Activated CD4-positive, CD25-positive, alpha-beta regulatory T cell treated with anti-CD3 and anti-CD28 coated beads, Interleukin-2, amount 50 U/mL, for 16 hours (primary cell): Measurements from ENCODE around the gene LRRC70.

Source experiments
- DNase-seq: peaks from one replicate; pipeline ENCODE4 v3.0.0-alpha.2; 2020; ENCODE audit warnings: low read depth, low spot score

LRRC70 gene

DNA sequence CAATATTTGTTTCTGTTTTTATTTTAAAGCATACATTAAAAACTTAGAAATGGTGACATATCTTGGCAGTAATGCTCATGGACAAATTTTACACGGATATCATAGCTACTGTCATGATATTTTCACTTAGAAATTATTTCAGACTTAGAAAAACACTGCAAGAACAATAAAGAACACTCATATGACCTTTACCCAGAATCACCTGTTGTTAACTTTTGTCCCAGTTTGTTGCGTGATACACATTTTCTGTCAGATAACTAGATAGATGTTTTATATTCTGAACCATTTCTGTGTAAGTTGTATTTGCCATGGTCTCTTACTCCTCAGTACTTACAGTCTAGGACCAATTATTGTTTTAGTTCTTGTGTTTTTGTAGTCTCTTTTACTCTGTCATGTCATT, 3.6 kb upstream of the LRRC70 start:
- no peak for DNase-seq

DNA sequence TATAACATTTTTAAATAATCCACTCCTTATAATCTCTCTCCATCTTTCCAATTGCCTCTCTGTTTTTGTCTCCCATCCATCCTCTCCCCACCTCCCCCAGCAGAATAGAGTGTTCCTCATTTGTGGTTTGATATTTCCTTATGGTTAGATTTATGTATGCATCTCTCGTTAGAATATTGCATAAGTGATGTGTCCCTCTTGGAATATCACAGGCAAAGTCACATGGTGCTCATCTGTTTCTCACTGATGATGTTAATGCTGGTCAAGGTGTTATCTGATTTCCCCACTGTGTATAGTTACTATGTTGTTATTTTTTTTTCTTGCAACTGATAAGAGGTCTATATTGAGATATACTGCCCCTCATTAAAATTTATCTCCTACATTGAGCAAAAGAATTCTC, 3.1 kb upstream of the LRRC70 start:
- DNase-seq, result no peak

DNA sequence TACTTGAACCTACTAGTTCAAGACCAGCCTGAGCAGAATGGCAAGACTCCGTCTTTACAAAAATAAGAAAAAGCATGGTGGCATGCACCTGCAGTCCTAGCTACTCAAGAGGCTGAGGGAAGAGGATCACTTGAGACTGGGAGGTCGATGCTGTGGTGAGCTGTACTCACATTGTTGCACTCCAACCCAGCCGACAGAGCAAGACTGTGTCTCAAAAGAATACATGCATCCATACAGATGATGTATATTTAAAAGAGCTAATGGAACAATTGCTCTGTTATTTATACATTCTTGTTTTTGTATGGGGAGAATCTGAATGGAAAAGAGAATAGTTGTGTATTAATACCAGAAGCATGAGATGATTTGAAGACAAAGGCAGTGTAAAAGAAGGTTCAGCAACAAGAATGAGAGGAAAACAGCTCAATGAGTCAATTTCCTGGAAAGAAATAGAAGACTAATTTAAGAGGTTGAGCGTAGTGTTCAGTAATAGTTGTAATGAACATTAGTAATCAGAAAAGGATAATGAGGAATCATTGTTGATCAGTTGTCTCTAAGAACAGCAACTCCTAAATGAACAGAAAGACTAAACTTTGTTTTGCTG, 1.9 kb upstream of the LRRC70 start:
- no peak for DNase-seq

DNA sequence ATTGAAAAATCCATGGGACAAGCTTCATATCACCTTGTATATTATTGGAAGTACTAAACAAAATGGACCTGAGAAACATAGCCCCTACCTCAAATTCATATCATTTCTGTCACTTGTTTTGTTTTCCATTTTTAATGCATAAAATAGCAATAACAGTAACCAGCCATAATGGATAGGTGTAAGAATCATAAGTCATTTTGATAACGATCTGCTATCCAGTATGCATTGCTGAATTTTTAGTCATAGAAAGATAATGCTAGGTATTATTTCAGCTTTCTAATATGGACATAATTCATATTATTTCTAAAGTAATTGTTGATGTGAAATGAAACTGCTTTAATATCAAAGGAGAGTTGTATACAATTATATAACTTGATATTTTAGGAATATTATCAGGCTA, 1.1 kb upstream of the LRRC70 start:
- DNase-seq, result no peak

DNA sequence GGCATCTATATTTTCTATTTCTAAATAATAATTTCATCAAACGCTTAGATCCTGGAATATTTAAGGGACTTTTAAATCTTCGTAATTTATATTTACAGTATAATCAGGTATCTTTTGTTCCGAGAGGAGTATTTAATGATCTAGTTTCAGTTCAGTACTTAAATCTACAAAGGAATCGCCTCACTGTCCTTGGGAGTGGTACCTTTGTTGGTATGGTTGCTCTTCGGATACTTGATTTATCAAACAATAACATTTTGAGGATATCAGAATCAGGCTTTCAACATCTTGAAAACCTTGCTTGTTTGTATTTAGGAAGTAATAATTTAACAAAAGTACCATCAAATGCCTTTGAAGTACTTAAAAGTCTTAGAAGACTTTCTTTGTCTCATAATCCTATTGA, 1.1 kb downstream of the LRRC70 start:
- no peak for DNase-seq

DNA sequence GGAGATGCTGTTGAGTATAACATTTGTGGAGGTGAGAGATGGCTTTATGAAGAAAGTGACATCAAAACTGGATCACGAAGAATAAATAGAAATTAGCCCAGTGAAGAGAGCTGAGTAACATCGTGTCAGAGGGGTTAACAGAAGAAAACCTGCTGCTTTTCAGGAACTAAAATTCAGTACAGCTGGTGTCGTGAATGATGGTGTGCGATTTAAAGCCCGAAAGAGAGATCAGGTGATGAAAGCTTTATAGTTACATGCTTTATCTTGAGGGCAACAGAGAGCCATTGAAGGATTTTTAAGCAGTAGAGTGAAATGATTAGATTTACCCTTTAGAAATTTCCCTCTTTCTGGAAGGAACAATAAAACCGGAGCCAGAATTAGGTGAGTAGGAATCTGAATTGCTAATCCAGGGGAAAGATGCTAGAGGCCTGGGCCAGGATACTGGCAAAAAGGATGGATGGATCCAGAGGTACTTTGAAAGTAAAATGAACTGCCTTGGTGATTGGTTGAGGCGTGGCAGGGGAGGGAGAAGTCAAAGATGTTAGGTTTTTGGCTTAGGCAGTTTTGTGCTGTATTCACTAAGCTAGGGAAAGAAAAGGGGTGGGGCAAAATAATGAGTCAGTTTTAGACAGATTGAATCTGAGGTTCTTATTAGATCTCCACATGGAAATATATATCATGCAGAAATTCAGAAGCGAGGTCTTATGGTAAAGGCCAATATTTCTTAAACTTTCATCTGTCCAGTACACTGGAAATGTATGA, 3.4 kb downstream of the LRRC70 start:
- no peak for DNase-seq

DNA sequence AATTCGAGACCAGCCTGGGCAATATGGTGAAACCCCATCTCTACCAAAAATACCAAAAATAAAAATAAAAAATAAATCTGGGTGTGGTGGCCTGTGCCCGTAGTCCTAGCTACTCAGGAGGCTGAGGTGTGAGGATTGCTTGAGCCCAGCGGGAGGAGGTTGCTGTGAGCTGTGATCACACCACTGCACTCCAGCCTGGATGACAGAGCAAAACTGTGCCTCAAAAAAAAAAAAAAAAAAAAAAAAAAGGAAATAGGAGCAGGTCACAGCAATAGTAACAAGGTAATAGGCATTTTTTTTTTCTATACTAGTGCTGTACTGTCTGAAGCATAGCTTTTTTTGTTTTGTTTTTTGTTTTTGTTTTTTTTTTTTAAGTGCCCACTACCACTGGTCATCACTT, 5.8 kb downstream of the LRRC70 start:
- DNase-seq, result no peak

DNA sequence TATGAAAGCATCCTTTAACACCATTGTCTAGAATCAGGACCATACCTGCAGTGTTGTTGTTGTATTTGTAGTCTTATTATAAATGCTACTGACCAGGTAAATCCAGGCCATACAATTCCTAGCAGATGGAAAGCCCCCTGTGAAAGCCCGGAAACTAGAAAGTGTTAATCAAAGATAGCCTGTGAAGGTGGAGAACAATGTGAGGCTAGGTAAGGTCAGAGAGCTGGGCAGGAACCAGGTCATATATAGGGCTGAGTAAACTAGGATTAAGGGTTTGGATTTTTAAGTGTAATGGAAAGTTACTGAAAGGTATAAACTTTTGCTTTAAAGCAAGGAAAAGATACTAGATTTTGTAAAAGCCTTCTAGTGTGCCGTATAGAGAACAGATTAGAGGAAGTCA, 6.7 kb downstream of the LRRC70 start:
- DNase-seq, result no peak

DNA sequence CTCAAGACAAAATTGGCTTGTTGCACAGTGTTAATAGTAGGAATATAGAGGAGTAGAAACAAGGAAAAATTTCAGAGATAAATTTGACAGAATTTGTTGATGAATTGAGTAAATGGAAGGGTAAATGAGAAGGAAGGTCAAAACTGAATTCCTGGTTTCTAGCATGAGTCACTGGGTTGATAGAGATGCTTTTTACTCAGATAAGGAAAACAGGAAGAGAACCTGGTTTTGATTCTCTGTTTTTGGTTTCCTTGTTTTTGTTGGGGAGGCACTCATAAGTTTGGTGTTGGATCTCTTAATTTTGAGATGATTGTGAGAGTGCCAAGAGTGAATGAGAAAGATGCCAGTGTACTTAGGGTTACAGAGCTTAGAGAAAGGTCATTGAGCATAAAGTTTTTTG, 7.1 kb downstream of the LRRC70 start:
- no peak for DNase-seq

DNA sequence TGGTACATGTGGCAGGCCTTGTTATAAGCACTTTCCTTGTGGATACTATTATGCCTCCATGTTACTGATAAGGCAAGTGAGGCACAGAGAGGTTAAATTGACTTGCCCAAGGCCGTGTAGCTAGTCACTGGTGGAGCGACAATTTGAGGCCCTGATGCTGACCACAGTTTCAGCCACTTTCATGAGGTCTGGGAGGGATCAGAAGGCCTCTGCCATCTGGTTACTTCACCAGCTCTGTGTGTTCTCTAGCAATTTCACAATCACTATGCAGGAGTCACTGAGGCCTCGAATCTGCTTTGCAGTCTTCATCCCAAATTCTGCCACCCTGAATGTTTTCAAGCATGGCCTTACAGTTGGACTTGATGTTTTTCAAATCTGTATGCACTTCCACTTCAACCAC, 9.1 kb downstream of the LRRC70 start:
- no peak for DNase-seq

DNA sequence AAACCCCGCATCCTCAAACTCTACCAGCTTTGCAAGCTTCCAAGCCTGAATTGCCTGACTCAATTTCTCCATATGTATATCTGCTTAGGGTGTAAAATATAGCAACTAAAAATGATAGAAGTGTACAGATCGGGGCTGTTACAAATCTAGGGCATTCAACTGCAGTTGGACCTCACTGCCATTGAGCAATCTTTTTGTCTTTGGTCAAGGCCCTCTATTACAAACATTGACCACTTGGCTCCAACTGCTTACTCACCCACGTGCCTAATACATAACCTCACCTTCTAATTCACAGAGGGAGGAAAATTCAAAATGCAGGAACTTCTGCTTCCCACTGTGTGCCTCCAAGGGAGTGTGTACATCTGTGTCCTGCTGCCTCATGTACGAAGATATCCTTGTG, 10.0 kb downstream of the LRRC70 start:
- no peak for DNase-seq

DNA sequence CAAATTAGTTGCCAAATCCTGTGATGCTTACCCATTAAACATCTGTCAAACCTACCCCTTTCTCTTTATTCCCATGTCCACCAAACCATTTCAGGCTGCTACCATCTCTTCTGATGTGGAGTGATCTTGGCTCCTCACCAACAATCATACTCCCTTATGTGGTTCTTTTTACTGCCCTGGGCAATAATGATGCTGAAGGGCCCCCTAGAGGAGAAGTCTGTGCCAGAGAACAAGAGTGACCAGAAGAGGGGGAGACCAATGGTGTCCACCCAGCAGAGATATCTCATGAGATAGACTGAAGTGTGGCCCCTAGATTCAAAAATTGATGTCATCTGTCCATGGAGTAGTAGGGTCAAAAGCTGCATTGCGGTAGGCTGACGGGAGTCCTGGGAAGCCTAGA, 10.9 kb downstream of the LRRC70 start:
- DNase-seq, result no peak

DNA sequence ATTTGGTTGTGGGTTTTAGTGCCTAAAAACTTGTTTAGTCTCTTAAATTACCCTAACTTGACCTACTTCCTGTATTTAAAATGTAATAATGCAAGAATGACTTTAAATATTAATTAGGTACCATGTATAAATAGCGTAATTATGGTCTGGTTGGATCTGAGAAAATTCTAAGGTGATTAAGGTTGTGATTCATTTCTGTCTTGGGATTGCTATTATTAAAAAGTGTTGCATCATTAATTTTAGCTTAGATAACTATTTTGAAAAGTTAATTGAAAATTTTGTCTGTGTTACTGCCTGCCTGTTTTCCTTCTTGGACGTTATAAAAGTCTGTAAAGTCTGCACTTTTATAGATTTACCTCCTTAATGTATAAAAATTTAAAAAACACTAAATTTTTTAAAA, 11.8 kb downstream of the LRRC70 start:
- DNase-seq, result no peak

DNA sequence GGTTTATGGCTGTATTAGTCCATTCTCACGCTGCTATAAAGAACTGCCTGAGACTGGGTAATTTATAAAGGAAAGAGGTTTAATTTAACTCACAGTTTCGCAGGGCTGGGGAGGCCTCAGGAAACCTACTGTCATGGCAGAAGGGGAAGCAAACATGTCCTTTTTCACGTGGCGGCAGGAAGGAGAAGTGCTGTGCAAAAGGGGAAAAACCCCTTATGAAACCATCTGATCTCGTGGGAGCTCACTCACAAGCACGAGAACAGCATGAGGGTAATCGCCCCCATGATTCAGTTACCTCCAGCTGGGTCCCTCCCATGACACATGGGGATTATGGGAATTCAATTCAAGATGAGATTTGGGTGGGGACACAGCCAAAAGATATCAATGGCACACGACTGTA, 13.9 kb downstream of the LRRC70 start:
- DNase-seq, result no peak

DNA sequence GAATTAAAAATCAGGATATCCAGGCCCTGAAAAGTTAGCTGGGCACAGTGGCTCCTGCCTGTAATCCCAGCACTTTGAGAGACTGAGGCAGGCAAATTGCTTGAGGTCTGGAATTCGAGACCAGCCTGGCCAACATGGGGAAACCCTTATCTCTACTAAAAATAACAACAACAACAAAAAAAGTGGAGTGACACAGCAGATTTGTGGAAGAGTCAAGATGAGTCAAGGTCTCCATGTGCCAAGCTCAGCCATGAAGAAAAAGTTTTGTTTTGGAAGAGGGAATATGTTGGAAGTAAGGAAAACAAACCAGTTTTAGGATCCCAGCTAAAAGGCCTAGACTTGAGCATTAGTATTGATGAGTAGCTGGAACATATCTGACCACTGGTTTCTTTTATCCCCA, 14.7 kb downstream of the LRRC70 start:
- no peak for DNase-seq

DNA sequence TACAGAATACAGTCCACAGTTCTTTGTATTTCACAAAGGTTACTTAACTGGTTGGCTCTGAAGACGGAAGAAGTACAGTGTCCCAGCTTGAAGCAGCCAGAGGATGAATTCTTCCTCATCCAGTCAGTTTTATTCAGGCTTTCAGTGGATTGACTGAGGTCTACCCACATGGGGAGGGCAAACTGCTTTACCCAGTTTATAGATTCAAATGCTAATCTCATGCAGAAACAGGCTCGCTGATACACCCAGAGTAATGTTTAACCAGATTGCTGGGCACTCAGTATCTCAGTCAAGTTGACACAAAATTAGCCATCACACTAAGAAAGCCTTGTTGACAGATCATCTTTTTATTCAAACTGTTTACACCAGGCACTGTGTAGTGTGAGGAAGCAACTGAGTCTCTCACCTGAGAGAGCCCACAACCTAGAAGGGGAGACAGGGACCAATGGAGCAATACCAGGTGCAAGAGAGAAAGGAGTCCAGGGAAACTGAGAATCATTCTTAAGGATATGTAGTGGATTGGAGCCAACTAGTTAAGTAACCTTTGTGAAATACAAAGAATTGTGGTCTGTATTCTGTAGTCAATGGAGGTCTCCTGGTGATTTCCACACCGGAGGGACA, 15.9 kb downstream of the LRRC70 start:
- no peak for DNase-seq

DNA sequence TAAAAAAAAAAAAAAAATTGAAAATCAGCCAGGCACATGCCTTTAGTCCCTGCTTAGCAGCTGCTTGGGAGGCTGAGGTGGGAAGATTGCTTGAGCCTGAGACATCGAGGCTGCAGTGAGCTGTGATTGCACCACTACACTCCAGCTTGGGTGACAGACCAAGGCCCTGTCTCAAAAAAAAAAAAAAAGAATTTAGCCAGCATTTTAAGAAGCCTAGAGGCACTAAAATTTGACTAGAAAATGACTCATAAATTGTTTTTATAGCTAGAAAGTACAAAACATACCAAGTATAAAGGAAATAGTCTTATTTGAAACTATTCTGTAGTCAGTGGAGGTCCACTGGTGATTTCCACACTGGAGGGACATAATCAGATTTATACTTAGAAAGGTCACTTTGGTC, 17.5 kb downstream of the LRRC70 start:
- DNase-seq, result no peak

DNA sequence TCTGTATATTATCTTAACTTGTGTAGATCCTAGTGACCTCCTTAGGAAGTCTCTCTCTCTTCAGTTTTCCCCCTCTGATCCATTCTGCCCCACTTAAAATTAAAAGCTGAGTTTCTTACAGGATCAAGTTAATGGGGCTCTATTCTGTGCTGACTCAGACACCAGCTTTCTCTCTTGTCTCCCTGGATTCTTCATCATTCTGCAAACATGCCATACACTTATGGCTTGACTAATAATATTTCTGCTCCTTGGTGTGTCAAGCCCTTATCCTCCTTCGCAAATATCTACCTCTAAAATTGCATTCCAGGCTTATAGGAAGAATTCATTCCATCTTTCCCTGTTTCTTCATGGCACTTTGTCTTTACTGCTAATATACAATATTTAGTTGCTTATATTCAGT, 18.1 kb downstream of the LRRC70 start:
- no peak for DNase-seq

DNA sequence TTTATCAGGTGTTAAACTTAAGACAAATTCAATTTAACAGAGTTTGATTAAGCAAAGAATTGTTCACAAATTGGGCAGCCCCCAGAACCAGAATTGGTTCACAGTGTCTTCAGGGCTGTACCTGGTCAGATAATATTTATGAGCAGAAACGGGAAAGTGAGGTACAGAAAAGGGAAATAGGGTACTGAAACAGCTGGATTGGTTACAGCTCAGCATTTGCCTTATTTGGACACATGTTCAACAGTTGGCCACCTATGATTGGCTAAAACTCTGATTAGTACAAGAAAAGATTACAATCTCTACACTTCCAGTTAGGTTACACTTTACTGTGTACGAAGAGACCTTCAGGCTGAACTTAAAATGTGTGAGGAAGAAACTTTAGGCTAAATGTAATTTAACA, 18.7 kb downstream of the LRRC70 start:
- DNase-seq, result no peak

DNA sequence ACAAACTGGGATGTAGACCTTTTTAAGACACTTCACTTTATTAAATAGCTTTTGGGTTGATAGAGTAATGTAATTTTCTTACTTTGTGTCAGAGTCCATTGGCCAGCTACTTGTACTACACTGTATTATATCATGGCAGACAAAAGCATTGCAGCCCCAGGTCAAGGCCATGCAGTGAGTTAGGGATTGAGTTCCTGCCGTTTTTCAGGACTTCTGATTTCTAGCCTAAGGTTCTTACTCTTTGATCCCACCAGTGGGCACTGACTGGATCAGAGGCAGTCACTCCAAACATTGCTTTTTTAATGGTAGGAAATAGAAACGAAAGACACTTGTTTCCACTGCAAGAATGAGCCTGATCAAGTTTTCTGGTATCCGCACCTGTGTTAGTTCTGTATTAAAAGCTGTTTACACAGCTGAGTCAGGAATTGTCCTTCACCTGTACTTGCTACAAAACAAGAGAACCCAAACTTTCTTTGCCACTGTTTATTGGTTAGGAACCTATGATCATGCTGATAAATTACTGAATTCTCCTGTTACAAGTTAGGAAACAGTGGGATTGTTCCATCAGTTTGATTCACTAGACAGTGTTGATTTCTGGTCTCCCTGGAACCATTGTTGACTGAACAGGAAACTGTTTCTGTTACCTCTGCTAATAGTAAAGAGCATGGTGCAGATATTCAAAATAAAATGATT, 22.1 kb downstream of the LRRC70 start:
- DNase-seq, result no peak

DNA sequence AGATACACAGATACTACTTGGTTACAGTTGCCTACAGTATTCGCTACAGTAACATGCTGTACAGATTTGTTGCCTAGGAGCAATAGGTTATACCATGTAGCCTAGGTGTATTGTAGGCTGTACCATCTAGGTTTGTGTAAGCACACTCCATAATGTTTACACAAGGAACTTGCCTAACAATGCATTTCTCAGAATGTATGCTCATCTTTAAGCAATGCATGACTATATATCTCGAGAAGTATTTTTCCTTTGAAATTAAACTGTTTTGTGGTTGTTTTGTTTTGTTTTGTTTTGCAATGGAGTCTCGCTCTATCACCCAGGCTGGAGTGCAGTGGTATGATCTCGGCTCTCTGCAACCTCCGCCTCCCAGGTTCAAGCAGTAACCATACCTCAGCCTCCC, 25.3 kb downstream of the LRRC70 start:
- DNase-seq, result no peak

DNA sequence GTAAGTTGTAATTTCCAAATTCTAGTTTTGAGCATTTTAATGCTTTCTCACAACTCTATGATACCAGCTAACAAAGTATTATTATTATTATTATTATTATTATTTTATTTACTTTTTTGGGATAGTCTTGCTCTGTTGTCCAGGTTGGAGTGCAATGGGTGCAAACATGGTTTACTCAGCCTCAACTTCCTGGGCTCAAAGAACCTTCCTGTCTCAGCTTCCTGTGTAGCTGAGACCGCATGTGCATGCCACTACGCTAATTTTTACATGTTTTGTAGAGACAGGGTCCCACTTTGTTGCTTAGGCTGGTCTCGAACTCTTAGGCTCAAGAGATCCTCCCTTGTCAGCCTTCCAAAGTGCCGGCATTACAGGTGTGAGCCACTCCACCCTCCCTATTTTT, 27.0 kb downstream of the LRRC70 start:
- no peak for DNase-seq

DNA sequence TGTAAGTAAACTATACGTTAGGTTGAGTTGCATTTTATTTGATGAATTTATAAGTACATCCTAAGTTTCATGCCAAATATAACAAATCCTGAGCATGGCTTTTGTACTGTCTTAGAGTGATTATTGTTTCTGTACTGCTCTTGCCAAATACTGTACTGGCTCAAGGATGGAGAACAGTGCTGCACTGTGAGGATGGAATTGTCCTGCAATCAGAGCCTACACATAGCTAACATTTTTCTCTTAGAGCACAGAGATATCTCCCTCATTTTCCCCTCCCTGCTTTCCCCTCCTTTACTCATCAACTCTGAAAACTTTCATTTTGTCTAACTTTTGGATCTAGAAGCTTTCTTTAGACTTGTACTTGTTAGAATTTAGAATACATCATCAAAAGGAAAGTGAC, 28.3 kb downstream of the LRRC70 start:
- DNase-seq, result no peak
